Measurements from ENCODE around the gene SRRD. TPM values are rescaled to one million over a fixed set of nuclear protein-coding genes. Genes with fewer than 3 reads are reported as not detected.

SRRD gene
- total RNA-seq, 4 donors from 2014 or later = 5.8 to 18.3 (median 14.5) TPM

DNA sequence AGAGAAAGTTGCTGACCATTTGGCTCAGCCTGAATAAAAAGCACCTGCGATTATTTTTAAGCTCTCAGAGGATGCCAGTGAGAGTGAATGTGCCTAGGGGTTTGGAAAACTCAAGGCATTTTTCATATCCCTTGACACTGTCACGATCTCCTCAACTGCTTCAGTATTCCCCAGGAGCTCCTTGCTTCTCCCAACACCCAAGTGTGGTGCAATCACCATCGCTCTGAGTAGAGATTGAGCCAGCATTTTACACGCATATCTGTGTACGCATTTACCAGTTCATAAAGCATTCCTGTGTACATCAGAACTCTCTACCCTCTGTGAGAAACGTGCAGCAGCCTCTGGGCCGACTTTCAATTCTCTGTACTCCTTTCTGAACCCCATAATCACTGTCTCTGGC lies 1.3 kb downstream of the SRRD start:
- no peak for TF ChIP-seq CTCF (IDR thresholded peaks at IDR 0.05; ENCODE audit: low read depth)

DNA sequence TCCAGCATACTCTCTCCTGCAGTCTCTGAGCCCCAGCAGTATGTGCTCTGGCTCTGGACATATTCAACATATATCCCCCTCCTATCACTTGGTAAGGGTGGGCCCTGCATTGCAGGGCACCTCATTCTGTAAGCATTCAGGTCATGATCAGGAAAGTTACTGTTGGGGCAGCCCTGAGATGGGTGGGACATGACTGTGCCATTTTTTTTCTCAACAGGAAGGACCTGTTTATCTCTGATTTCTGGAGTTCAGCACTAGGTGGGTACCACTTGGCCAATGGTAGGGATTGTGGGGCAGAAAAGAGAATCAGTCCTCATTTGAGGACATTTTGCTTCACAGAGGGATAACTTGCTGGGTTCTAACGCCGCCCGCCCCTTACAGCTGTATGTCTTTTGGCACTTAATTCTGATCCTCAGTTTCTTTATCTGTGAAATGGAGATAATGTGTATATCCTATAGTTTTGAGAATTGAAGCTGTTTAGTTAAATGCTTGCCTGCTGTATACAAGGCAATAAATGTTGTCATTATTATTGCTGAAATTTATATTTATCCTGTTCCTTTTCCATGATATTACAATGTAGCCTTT lies 2.2 kb downstream of the SRRD start:
- TF ChIP-seq CTCF (IDR thresholded peaks at IDR 0.05; ENCODE audit: low read depth) = no peak

DNA sequence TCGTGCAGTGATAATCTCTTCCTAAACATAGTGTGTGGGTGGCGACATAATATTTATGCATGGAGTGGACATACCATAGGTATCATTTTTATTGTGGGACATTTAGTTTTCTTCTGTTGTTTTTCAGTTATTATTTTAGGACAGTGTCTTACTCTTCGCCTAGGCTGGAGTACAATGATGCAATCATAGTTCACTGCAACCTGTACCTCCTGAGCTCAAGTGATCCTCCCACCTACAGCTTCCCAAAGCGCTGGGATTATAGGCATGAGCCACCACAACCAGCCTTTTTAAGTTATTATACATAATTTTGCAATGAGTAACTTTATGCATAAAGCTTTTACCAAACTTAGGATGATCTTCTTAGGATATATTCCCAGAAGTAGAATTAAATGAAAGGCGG lies 2.7 kb downstream of the SRRD start:
- no peak for TF ChIP-seq CTCF (IDR thresholded peaks at IDR 0.05; ENCODE audit: low read depth)

- TF ChIP-seq CTCF (IDR thresholded peaks at IDR 0.05; ENCODE audit: low read depth) = no peak
Measured at GRCh38 chr22:26487996-26488395, 4.3 kb downstream of the SRRD start.

DNA sequence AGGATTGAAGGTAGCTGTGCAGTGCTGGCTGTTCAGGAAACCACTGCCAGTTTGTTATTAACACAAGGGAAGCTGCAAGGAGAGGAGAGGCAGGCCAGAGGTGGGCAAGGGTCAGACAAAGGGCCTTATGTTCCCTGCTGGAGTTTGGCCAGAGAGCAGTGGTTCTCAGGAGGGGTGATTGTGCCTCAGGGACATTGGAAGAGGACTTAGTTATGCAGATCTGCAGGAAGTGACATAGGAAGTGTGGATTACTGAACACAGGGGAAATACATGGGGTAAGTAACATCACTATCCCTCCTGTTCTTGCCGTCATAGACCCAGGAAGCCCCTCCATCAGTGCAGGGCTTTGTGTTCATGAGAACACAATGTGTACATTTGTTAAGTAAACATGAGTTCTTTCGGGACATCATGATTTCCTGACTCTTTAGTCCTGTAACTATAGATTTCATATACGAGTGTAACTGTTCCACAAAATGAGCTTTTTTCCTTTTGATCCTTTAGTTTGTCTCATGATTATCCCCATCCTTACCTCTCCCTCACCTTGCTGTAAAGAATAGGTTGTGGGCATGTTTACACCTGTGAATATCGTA lies 5.9 kb downstream of the SRRD start:
- TF ChIP-seq CTCF (IDR thresholded peaks at IDR 0.05; ENCODE audit: low read depth) = no peak

- TF ChIP-seq CTCF (IDR thresholded peaks at IDR 0.05; ENCODE audit: low read depth) = no peak
Measured at GRCh38 chr22:26492220-26492619, 8.5 kb downstream of the SRRD start.

DNA sequence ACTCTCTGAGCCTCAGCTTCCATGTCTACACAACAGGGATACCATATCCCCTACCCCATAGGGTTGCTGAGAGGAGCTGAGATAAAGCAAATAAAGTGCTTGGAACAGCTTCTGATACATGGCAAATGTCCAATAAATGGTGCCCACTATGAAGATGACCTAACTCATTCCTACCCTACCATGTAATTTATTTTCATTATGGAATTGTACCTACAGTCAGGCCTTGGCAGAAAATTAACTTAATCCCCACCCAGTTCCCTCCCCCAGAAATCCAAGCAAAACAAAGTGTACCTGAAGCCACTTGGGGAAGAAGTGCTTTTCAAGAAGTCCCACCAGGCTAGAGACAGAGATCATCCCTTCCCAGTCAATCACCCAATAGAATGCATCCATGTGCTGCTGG lies 10.8 kb downstream of the SRRD start:
- no peak for TF ChIP-seq CTCF (IDR thresholded peaks at IDR 0.05; ENCODE audit: low read depth)

All from subcutaneous adipose tissue (tissue), 4 donors.